GM12801 (cell line): ENCODE results near the gene DOK3.

Experiments used
- TF ChIP-seq, protein P1 (sequence below): IDR thresholded peaks from one replicate; pipeline ENCODE4 v1.5.1; 2011; ENCODE audit warnings: control low read depth; ENCODE audit not compliant: insufficient read length; ENCODE audit errors: extremely low read depth

DOK3 gene

DNA sequence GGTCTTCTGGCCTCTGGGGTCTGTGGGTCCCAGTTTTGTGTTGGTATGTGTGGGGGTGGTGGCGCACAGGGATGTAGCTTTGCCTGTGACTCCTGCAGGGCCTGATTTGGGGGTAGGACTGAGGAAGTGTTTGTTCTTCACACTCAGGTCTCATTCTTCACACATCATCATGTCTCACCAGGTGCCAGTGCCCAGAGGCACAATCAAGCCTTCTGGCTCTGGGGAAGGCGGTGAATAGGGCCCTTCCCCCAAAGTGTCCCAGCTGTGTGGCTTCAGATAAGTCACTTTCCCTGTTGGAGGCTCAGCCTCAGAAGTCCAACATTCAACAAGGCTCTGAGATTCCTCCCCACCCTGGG lies 41.3 kb downstream of the DOK3 start:
- TF ChIP-seq, protein P1, sequence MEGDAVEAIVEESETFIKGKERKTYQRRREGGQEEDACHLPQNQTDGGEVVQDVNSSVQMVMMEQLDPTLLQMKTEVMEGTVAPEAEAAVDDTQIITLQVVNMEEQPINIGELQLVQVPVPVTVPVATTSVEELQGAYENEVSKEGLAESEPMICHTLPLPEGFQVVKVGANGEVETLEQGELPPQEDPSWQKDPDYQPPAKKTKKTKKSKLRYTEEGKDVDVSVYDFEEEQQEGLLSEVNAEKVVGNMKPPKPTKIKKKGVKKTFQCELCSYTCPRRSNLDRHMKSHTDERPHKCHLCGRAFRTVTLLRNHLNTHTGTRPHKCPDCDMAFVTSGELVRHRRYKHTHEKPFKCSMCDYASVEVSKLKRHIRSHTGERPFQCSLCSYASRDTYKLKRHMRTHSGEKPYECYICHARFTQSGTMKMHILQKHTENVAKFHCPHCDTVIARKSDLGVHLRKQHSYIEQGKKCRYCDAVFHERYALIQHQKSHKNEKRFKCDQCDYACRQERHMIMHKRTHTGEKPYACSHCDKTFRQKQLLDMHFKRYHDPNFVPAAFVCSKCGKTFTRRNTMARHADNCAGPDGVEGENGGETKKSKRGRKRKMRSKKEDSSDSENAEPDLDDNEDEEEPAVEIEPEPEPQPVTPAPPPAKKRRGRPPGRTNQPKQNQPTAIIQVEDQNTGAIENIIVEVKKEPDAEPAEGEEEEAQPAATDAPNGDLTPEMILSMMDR = no peak

DNA sequence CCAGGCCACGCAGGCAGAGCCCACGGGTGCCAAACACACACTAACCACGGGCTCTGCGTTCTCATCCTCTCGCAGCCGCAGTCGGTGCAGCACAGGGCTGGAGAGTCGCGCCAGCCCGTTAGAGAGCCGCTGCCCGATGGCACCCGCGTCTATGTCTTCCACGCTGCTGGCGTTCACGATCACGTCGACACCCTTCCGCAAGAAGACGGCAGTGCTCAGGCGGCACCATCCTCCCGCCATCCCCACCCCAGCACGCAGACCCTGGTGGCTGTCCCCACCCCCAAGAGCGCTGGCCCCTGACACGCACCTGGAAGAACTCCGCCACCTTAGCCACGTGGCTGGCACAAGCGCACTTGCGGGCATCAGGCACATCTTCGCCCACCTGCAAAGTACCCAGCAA lies 42.2 kb downstream of the DOK3 start:
- TF ChIP-seq, protein P1 = no peak

DNA sequence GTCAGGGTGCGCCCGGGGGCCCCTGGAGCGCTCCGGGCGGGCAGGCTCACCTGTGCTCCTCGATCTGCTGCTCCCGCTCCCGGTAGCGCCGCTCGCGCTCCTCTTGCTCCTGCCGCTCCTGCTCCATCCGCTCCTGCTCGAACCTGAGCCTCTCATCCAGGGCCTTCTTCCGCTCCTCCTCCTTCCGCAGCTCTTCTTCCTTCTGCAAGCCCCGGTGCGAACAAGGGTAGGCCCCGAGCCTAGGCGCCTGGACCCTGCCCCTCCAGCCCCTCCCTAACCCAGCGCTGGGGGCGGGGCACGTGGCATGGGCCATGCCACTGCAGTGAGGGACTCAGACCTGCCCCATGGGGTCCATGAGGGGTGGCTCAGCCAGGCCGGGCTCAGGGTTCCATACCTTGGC lies 42.8 kb downstream of the DOK3 start:
- TF ChIP-seq, protein P1 = no peak

DNA sequence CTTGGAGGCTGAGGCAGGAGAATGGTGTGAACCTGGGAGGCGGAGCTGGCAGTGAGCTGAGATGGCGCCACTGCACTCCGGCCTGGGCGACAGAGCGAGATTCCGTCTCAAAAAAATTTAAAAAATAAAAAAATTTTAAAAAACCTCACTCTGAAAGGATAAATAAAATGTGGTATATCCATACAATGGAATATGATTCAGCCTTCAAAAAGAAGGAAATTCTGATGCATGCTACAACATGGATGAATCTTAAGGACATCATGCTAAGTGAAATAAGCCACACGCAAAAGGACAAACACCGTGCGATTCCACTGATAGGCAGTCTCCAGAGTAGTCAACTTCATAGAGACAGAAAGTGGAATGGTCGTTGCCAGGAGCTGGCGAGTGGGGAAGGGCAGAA lies 44.6 kb downstream of the DOK3 start:
- TF ChIP-seq, protein P1 = no peak

DNA sequence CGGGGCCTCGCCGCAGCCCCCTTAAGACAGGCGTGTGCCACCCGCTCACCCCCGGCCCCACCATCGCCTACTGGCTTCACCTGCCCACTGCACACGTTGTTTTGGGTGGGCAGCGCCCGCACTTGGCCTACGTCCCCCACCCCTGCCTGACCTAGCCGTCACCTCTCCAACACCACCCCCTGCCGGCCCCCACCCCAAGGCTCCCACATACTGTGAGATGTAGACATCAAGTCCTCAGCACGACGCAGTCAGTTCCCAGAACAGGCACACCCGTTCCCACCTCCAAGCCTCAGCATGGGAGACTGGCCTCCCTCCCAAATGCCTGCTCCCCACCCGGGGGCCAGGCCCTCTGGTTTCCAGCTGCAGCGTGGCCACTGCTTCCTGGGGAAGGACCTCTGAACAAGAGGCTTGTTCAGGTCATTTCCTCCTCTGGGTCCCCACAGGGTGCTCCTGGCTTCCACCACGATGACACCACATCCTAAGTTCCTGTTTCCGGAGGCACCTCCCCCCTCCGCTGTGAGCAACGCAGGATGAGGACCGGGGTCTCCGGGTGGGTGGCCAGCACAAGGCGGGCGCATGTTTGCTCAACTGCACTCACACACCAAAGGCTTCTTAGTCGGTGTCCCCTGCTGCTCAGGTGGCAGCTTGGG lies 47.5 kb downstream of the DOK3 start:
- TF ChIP-seq, protein P1 = no peak

DNA sequence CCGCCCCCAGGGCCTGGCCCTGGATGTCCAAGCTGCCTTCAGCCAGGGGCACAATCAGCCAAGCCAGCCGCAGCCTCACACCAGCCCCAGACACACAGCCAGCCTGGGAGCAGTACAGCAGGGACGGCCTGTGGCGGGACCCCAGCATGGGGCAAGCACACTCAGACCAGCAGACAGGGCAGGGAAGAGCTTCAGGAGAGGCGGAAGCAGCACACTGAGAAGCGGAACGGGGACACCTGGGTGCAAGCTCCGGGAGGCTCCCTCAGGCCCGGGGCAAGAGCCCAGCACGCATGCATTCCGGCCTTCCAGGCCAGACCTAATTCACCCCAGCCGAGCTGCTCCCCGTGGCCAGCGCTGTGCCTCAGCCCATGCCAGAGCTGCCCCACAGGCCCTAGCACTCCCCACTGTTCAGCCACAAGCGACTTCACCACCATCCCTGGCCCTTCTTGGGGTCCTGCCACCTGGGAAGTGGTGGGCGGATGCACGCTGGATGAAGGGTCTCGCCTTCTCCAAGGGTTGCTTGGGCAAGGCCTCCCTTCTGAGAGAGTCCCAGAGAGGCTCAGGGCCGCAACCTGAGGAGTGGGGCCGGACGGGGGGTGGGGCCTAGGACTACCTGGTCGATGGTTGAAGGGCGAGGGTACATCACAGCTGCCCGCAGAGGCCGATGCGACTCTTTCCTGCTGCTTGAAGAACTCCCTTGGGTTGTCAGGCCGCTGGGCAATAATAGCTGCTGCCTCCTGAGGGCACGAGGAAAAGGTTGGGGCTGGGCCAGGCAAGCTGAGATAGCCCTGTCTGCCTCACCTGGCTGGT lies 49.6 kb downstream of the DOK3 start:
- TF ChIP-seq, protein P1 = no peak

DNA sequence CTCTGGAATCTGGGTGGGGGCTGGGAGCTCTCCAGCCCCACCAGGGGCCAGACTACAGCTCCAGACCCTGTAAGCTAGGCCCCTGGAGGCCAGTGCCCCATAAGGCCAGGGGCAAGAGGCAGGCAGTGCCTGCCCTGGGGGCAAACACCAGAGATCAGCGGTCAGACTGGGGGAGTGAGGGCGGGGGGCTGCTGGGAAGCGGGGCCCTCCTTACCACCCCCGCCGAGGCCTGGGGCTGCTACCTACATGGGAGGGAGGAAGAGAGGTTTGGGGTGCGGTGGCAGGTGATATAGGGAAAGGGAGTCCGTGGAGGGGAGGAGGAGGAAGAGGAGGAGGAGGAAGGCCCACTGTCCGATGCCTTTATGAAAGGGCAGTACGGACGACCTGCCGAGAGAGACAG lies 50.3 kb downstream of the DOK3 start:
- TF ChIP-seq, protein P1 = no peak
